Endothelial cell of umbilical vein (primary cell): ENCODE data around the gene PPIL1. TPM values are rescaled to one million over a fixed set of nuclear protein-coding genes. Genes with fewer than 3 reads are reported as not detected.

Source experiments
- BruUV-seq: library from RNA; stranded (reverse); fragments of 400-500 nt; replicated peaks from 2 replicates; lab custom pipeline; 2021; lab: Mats Ljungman, UMichigan
- CTCF ChIA-PET: fragments of 300-600, 350-600 bp; sonication (Branson Sonifier 250); formaldehyde crosslinking; loops from one replicate; lab custom pipeline; 2021; ENCODE audit warnings: antibody characterized with exemption, inconsistent platforms; lab: Charles Lee
- POLR2A ChIA-PET: fragments of 300-600, 350-600 bp; sonication (Branson Sonifier 250); formaldehyde crosslinking; loops from one replicate; lab custom pipeline; 2021; ENCODE audit warnings: antibody characterized with exemption, inconsistent platforms; lab: Charles Lee
- DNase-seq: peaks from one replicate; pipeline ENCODE4 v3.0.0-alpha.2; 2011; ENCODE audit warnings: low read depth, low spot score
- FAIRE-seq: peaks from 2 replicates; lab custom pipeline; 2011; peaks lifted over from hg19 to GRCh38; lab: Jason Lieb, UNC
- H2AFZ ChIP-seq: 2 replicates; pipeline ENCODE4 v1.6.0; 2012; ENCODE audit warnings: low read depth, low read length, control low read depth, inconsistent platforms
- H3K27ac ChIP-seq: 2 replicates; pipeline ENCODE4 v1.5.1; 2011; ENCODE audit warnings: low read depth, mild to moderate bottlenecking, control low read depth, low read length, moderate library complexity; ENCODE audit not compliant: insufficient read depth
- H3K27me3 ChIP-seq, 2 experiments: 2 replicates each; pipeline versions ENCODE4 v1.6.0 to v1.6.1; 2011; ENCODE audit warnings: low read length in 2 of 2, mixed read lengths in 1 of 2; ENCODE audit not compliant: control insufficient read depth in 2 of 2, insufficient read depth in 2 of 2
- H3K36me3 ChIP-seq, 2 experiments: 2 replicates in 1 of 2; 3 replicates in 1 of 2; pipeline ENCODE4 v1.5.1; 2011; ENCODE audit warnings: low read length in 2 of 2, mild to moderate bottlenecking in 1 of 2, moderate library complexity in 1 of 2; ENCODE audit not compliant: control insufficient read depth in 2 of 2, insufficient read depth in 2 of 2; ENCODE audit errors: extremely low read depth in 1 of 2
- H3K4me1 ChIP-seq: 3 replicates; pipeline ENCODE4 v1.5.1; 2011; ENCODE audit warnings: mild to moderate bottlenecking, low read length; ENCODE audit not compliant: control insufficient read depth, insufficient read depth; ENCODE audit errors: extremely low read depth
- H3K4me2 ChIP-seq: 2 replicates; pipeline ENCODE4 v1.6.1; 2011; ENCODE audit warnings: low read length, control low read depth, mixed read lengths; ENCODE audit not compliant: insufficient read depth
- H3K4me3 ChIP-seq, 3 experiments: fragments of 200-600 bp in 1 of 3; sonication (generic), shearing (Covaris generic) in 1 of 3; replicated peaks in 1 of 3; 2 replicates each; pipeline ENCODE4 v1.5.1; 2011 to 2016; ENCODE audit warnings: control low read depth in 3 of 3, low read length in 3 of 3, mild to moderate bottlenecking in 2 of 3, inconsistent platforms in 1 of 3, low read depth in 1 of 3, moderate library complexity in 1 of 3; ENCODE audit not compliant: insufficient read depth in 1 of 3
- H3K79me2 ChIP-seq: 2 replicates; pipeline ENCODE4 v1.6.0; 2012; ENCODE audit warnings: low read length, inconsistent platforms; ENCODE audit not compliant: control insufficient read depth, insufficient read depth
- H3K9ac ChIP-seq: replicated peaks from 2 replicates; pipeline ENCODE3; 2011; ENCODE audit warnings: low read length, control low read depth; ENCODE audit not compliant: insufficient read depth; ENCODE audit errors: extremely low read depth
- H3K9me1 ChIP-seq: replicated peaks from 3 replicates; pipeline ENCODE4 v1.6.0; 2011; ENCODE audit warnings: mild to moderate bottlenecking, low read length; ENCODE audit not compliant: control insufficient read depth, insufficient read depth; ENCODE audit errors: extremely low read depth
- H3K9me3 ChIP-seq: replicated peaks from 2 replicates; pipeline ENCODE4 v1.5.1; 2012; ENCODE audit warnings: low read length, inconsistent platforms; ENCODE audit not compliant: control insufficient read depth, insufficient read depth
- H4K20me1 ChIP-seq: replicated peaks from 2 replicates; pipeline ENCODE3; 2011; ENCODE audit warnings: mild to moderate bottlenecking, low read length; ENCODE audit not compliant: control insufficient read depth, insufficient read depth; ENCODE audit errors: extremely low read depth
- CTCF ChIP-seq, 2 donors: IDR thresholded peaks; 1 replicate in 1 of 2; 2 replicates in 1 of 2; pipeline ENCODE4 v1.5.1; 2011; ENCODE audit warnings: low read length in 2 of 2, mild to moderate bottlenecking in 2 of 2, moderate library complexity in 2 of 2, control low read depth in 1 of 2, inconsistent platforms in 1 of 2, low read depth in 1 of 2; ENCODE audit not compliant: insufficient read depth in 1 of 2; ENCODE audit errors: extremely low read depth in 1 of 2
- EZH2 ChIP-seq: IDR thresholded peaks from 2 replicates; pipeline ENCODE4 v1.6.1; 2012; ENCODE audit warnings: borderline replicate concordance, low read depth, mild to moderate bottlenecking, moderate library complexity, low read length, inconsistent platforms; ENCODE audit not compliant: severe bottlenecking
- FOS ChIP-seq: IDR thresholded peaks from 2 replicates; pipeline ENCODE4 v1.6.1; 2011; ENCODE audit warnings: mild to moderate bottlenecking, low read length, moderate library complexity, borderline replicate concordance; ENCODE audit not compliant: insufficient read depth
- GATA2 ChIP-seq: IDR thresholded peaks from 2 replicates; pipeline ENCODE4 v1.7.0; 2011; ENCODE audit warnings: low read depth, mild to moderate bottlenecking, moderate library complexity, mixed read lengths, low read length; ENCODE audit not compliant: insufficient read length, insufficient read depth
- JUN ChIP-seq: IDR thresholded peaks from 2 replicates; pipeline ENCODE4 v1.6.1; 2011; ENCODE audit warnings: borderline replicate concordance, low read depth; ENCODE audit not compliant: insufficient read length, insufficient read depth
- MAX ChIP-seq: IDR thresholded peaks from 2 replicates; pipeline ENCODE4 v1.6.1; 2011; ENCODE audit not compliant: insufficient read depth, insufficient read length
- MYC ChIP-seq: IDR thresholded peaks from one replicate; pipeline ENCODE4 v1.6.1; 2011; ENCODE audit warnings: mild to moderate bottlenecking, low read depth, low read length
- POLR2A ChIP-seq: IDR thresholded peaks from 2 replicates; pipeline ENCODE4 v1.6.1; 2012; ENCODE audit warnings: low read depth, mild to moderate bottlenecking, control low read depth, low read length
- POLR2AphosphoS5 ChIP-seq: IDR thresholded peaks from 2 replicates; pipeline ENCODE4 v1.6.1; 2012; ENCODE audit warnings: low read depth, mild to moderate bottlenecking, control low read depth, low read length, moderate library complexity; ENCODE audit not compliant: insufficient read depth
- dilution Hi-C: fragments of 300-500 bp; cut with MboI; formaldehyde crosslinking; loops from one replicate; pipeline ENCODE4 v1.15.0; 2019; ENCODE audit warnings: low sequenced_read_pairs; ENCODE audit not compliant: extremely low pct_ligation_motif_present
- intact Hi-C: fragments of 100-400 bp; cut with micrococcal nuclease; formaldehyde crosslinking; loops from one replicate; pipeline ENCODE4 v1.10.0; 2022
- polyA plus RNA-seq, 4 experiments: library from polyadenylated mRNA; depleted of rRNA in 3 of 4; stranded (reverse) in 3 of 4; unstranded in 1 of 4; fragments of >200 nt; gene quantifications; 2 replicates each; pipeline versions ENCODE4 v1.2.1 to v1.2.3, GENCODE V29; 2011 to 2012; ENCODE audit warnings: missing spikeins in 1 of 4
- total RNA-seq: library from RNA; stranded (reverse); gene quantifications from 2 replicates; pipeline ENCODE4 v1.2.3, GENCODE V29; 2021

The PPIL1 gene
- total and polyA plus RNA-seq, 2 donors (not counting 3 experiments of a cell fraction or from before 2014, with no cell fraction given): 28.6 to 35.6 TPM

- no peaks in the 10 kb centered on the region for H3K9me3 ChIP-seq
- H4K20me1 ChIP-seq: no peaks in the 10 kb centered on the region
- H3K4me2 ChIP-seq: no peak overlapping the region
- no peak overlapping the region for H3K9ac ChIP-seq
- H3K27me3 ChIP-seq: no peaks in the 10 kb centered on the region
- H3K36me3 ChIP-seq: no peaks in the 10 kb centered on the region
- H3K9me1 ChIP-seq: no peaks in the 10 kb centered on the region
- POLR2A ChIA-PET: no interaction called here
- no TSS peak for BruUV-seq
- no peak for TF ChIP-seq MYC
- no peak for TF ChIP-seq EZH2
- no peak for TF ChIP-seq MAX
- TF ChIP-seq JUN: no peak
- TF ChIP-seq POLR2AphosphoS5: no peak
- no peak for TF ChIP-seq CTCF (IDR thresholded peaks at IDR 0.05; ENCODE audit: extremely low read depth in 1 of 2, insufficient read depth in 1 of 2, low read depth in 1 of 2, low read length in 2 of 2)
- TF ChIP-seq FOS: no peak
- no peak for TF ChIP-seq POLR2A
- TF ChIP-seq GATA2: no peak
- H3K4me1 ChIP-seq: peaks cover 8% of the 10 kb centered on the region
- dilution Hi-C loops (no loop called here), intact Hi-C loops (no loop called here)
- FAIRE-seq (no peak), DNase-seq (no peak)
- H3K27ac ChIP-seq: no peak overlapping the region
- CTCF ChIA-PET: interaction anchor here (1.2 kb wide), 1 partner anchor 57 kb away, joined by 3 read pairs; no protein-coding TSS in a partner anchor
- H3K4me3 ChIP-seq: no peak overlapping the region
- H3K79me2 ChIP-seq: no peaks in the 10 kb centered on the region
- no peak overlapping the region for H2AFZ ChIP-seq
Observed at GRCh38 chr6:36908747-36909146, 34.1 kb upstream of the PPIL1 start.
